Measurements from ENCODE around the gene PSMB1.

Gene PSMB1

GRCh38 chr6:170552765-170553533, at the start of gene PSMB1:
TSS of gene PSMB1 (minus strand) at chr6:170553307. CDS start at chr6:170553242, 65 bp downstream.
- DNase-seq = peak; percentile 85 to 97

GRCh38 chr6:170597278-170597677, 44.2 kb upstream of the PSMB1 start:
- no peak for DNase-seq

GRCh38 chr6:170596426-170596825, 43.3 kb upstream of the PSMB1 start:
- no peak for DNase-seq

- DNase-seq = no peak
Observed at GRCh38 chr6:170590725-170591124, 37.6 kb upstream of the PSMB1 start.

- no peak for DNase-seq
Observed at GRCh38 chr6:170584954-170585498, 31.9 kb upstream of the PSMB1 start.

- DNase-seq = peak; percentile 89 to 95
Observed at GRCh38 chr6:170584181-170584953, 31.3 kb upstream of the PSMB1 start, which contains the start of gene PDCD2. TSS of gene PDCD2 (minus strand) at chr6:170584637. CDS start at chr6:170584581, 56 bp downstream.

GRCh38 chr6:170583756-170584180, 30.7 kb upstream of the PSMB1 start:
- no peak for DNase-seq

GRCh38 chr6:170578909-170579308, 25.8 kb upstream of the PSMB1 start:
- no peak for DNase-seq

GRCh38 chr6:170575250-170575649, 22.1 kb upstream of the PSMB1 start:
- no peak for DNase-seq

- no peak for DNase-seq
Observed at GRCh38 chr6:170572704-170573466, 19.8 kb upstream of the PSMB1 start.

GRCh38 chr6:170564936-170565530, 11.9 kb upstream of the PSMB1 start:
- no peak for DNase-seq

GRCh38 chr6:170561555-170561954, 8.4 kb upstream of the PSMB1 start:
- DNase-seq = no peak

GRCh38 chr6:170555305-170555704, 2.2 kb upstream of the PSMB1 start:
- no peak for DNase-seq

- no peak for DNase-seq
Observed at GRCh38 chr6:170554796-170555137, 1.7 kb upstream of the PSMB1 start.

GRCh38 chr6:170554013-170554795, 1.1 kb upstream of the PSMB1 start, which contains the start of gene TBP:
TSS of gene TBP (plus strand) at chr6:170554369. CDS start at chr6:170557030, 2,661 bp downstream.
- DNase-seq = peak; percentile 97

GRCh38 chr6:170553534-170554012, 466 bp upstream of the PSMB1 start:
- DNase-seq = peak in 1 of 2 experiments; percentile 69

- DNase-seq = no peak
Observed at GRCh38 chr6:170545405-170545804, 7.7 kb downstream of the PSMB1 start.

- no peak for DNase-seq
Observed at GRCh38 chr6:170542031-170542719, 10.9 kb downstream of the PSMB1 start.

- no peak for DNase-seq
Observed at GRCh38 chr6:170537329-170537728, 15.8 kb downstream of the PSMB1 start.

GRCh38 chr6:170536671-170537070, 16.4 kb downstream of the PSMB1 start:
- DNase-seq = no peak

GRCh38 chr6:170535004-170535403, 18.1 kb downstream of the PSMB1 start:
- DNase-seq = no peak

Measured in SHP77 (cell line).